ENCODE measurements around the gene NEFH.

The NEFH gene

GRCh38 chr22:29450222-29450621, 29.8 kb upstream of the NEFH start:
- no peak overlapping the region for H3K4me3 ChIP-seq (ENCODE audit: low read depth, low read length)
- in situ Hi-C loops (cut with HindIII; ENCODE audit: low sequenced_read_pairs): no loop called here

DNA sequence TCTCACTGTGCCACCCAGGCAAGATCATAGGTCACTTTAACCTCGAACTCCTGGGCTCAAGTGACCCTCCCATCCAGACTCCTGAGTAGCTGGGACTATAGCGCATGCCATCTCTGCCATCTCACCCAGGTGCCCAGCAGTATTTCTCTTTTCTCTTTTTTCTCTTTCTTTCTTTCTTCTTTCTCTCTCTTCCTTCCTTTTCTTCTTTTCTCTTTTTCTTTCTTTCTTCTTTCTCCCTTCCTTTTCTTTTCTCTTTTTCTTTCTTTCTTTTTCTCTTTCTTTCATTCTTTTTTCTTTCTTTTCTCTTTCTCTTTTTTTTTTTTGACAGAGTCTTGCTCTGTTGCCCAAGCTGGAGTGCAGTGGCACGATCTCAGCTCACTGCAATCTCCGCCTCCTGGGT, 28.2 kb upstream of the NEFH start:
- no peak for DNase-seq (ENCODE audit: low read depth)
- in situ Hi-C loops (cut with HindIII; ENCODE audit: low sequenced_read_pairs): no loop called here
- H3K4me3 ChIP-seq (ENCODE audit: low read depth, low read length): no peak overlapping the region
- no peak for TF ChIP-seq CTCF (IDR thresholded peaks at IDR 0.05; ENCODE audit: low read depth, low read length, missing control alignments)

More at GRCh38 chr22:29450222-29450621, 29.8 kb upstream of the NEFH start:
- TF ChIP-seq CTCF (IDR thresholded peaks at IDR 0.05; ENCODE audit: low read depth, low read length, missing control alignments): no peak
- no peak for DNase-seq (ENCODE audit: low read depth)

GRCh38 chr22:29454276-29454675, 25.7 kb upstream of the NEFH start:
- no peak for DNase-seq (ENCODE audit: low read depth)
- in situ Hi-C loops (cut with HindIII; ENCODE audit: low sequenced_read_pairs): no loop called here
- no peak for TF ChIP-seq CTCF (IDR thresholded peaks at IDR 0.05; ENCODE audit: low read depth, low read length, missing control alignments)
- H3K4me3 ChIP-seq (ENCODE audit: low read depth, low read length): no peak overlapping the region

DNA sequence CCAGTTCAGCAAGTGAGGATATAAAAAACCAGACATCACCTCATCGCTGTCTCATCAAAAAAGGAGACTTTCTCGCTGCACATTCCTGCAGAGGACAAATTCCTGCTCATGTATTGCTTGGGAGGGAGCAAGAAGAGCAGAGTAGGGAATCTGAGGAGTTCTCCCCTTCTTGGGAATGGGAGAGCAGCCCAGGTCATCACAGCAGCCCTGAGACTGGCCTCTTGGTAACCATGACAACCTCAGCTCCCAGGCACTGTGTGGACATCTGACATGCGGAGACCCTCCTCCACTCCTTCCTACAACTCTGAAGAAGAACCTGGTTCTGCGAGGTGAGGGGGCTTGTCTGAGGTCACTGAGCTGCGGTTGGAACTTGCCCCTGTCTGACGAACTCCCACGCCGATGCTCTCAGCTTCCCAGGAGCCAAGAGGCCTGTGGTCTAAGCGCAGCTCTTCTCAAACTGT, 23.8 kb upstream of the NEFH start:
- no peak for TF ChIP-seq CTCF (IDR thresholded peaks at IDR 0.05; ENCODE audit: low read depth, low read length, missing control alignments)
- no peak overlapping the region for H3K4me3 ChIP-seq (ENCODE audit: low read depth, low read length)
- no peak for DNase-seq (ENCODE audit: low read depth)
- in situ Hi-C loops (cut with HindIII; ENCODE audit: low sequenced_read_pairs): no loop called here

DNA sequence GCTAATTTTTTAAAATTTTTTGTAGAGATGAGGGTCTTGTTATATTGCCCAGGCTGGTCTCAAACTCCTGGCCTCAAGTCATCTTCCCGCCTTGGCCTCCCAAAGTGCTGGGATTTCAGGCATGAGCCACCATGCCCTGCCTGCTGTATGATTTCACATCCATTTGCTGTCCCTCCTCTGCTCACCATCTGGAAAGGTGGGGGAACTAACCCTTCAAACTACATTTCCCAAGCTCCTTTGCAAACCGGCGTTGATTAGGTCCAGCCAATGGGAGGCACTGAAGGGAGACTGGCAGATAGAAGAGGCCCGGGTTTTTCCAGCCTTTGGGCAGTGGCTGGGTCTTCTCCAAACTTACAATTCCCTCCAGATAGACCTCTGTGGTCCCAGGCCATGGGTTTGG, 22.3 kb upstream of the NEFH start:
- DNase-seq (ENCODE audit: low read depth): no peak
- TF ChIP-seq CTCF (IDR thresholded peaks at IDR 0.05; ENCODE audit: low read depth, low read length, missing control alignments): no peak
- in situ Hi-C loops (cut with HindIII; ENCODE audit: low sequenced_read_pairs): no loop called here
- H3K4me3 ChIP-seq (ENCODE audit: low read depth, low read length): no peak overlapping the region

- no peak for DNase-seq (ENCODE audit: low read depth)
- no peak for TF ChIP-seq CTCF (IDR thresholded peaks at IDR 0.05; ENCODE audit: low read depth, low read length, missing control alignments)
- in situ Hi-C loops (cut with HindIII; ENCODE audit: low sequenced_read_pairs): no loop called here
- no peak overlapping the region for H3K4me3 ChIP-seq (ENCODE audit: low read depth, low read length)
Measured at GRCh38 chr22:29458551-29458950, 21.5 kb upstream of the NEFH start.

- H3K4me3 ChIP-seq (ENCODE audit: low read depth, low read length): no peak overlapping the region
- DNase-seq (ENCODE audit: low read depth): no peak
- TF ChIP-seq CTCF (IDR thresholded peaks at IDR 0.05; ENCODE audit: low read depth, low read length, missing control alignments): no peak
- in situ Hi-C loops (cut with HindIII; ENCODE audit: low sequenced_read_pairs): no loop called here
Measured at GRCh38 chr22:29459773-29460172, 20.2 kb upstream of the NEFH start.

Data from astrocyte of the cerebellum (primary cell).